SK-N-SH (cell line): ENCODE measurements around the gene COL21A1. TPM values are rescaled to one million over a fixed set of nuclear protein-coding genes. Genes with fewer than 3 reads are reported as not detected.

Experiments used
- CTCF ChIA-PET: fragments of 300-600, 350-600 bp; formaldehyde crosslinking; extraction: SDS; loops from one replicate; lab custom pipeline; 2021; lab: Yijun Ruan, JAX
- POLR2A ChIA-PET: fragments of 350-600 bp; sonication (Branson Sonifier 250); formaldehyde crosslinking; extraction: SDS; loops from one replicate; lab custom pipeline; 2020; ENCODE audit warnings: antibody characterized with exemption, inconsistent platforms; lab: Yijun Ruan, JAX
- DNase-seq: peaks from one replicate; pipeline ENCODE4 v3.0.0; 2012
- H2AFZ ChIP-seq: fragments of 200-600 bp; sonication (generic); 2 replicates; pipeline ENCODE4 v1.8.1; 2016; ENCODE audit warnings: antibody characterized with exemption, mild to moderate bottlenecking, low read depth
- H3F3A ChIP-seq: fragments of 200-600 bp; sonication (generic); replicated peaks from 2 replicates; pipeline ENCODE3; 2016; ENCODE audit warnings: antibody characterized with exemption, mild to moderate bottlenecking; ENCODE audit not compliant: insufficient read depth
- H3K27ac ChIP-seq, 2 experiments: fragments of 200-500 bp in 1 of 2; fragments of 200-600 bp in 1 of 2; sonication (Bioruptor generic) in 1 of 2; sonication (generic), shearing (Covaris generic) in 1 of 2; 2 replicates each; pipeline versions ENCODE4 v1.5.1 to v1.6.1; 2014 to 2016; ENCODE audit warnings: low read depth in 2 of 2, inconsistent platforms in 1 of 2, low read length in 1 of 2, mild to moderate bottlenecking in 1 of 2, mixed read lengths in 1 of 2
- H3K27me3 ChIP-seq: fragments of 200-600 bp; sonication (generic), shearing (Covaris generic); 2 replicates; pipeline ENCODE4 v1.6.1; 2016; ENCODE audit warnings: mixed run types; ENCODE audit not compliant: insufficient read depth
- H3K36me3 ChIP-seq, 2 experiments: fragments of 200-500 bp in 1 of 2; fragments of 200-600 bp in 1 of 2; sonication (Bioruptor generic) in 1 of 2; sonication (generic) in 1 of 2; replicated peaks in 1 of 2; 2 replicates each; pipeline versions ENCODE3 to v1.5.1; 2014 to 2016; ENCODE audit warnings: low read length in 1 of 2, mild to moderate bottlenecking in 1 of 2; ENCODE audit not compliant: insufficient read depth in 2 of 2, control insufficient read depth in 1 of 2
- H3K4me1 ChIP-seq, 2 experiments: fragments of 200-500 bp in 1 of 2; fragments of 200-600 bp in 1 of 2; sonication (Bioruptor generic) in 1 of 2; sonication (generic), shearing (Covaris generic) in 1 of 2; 2 replicates each; pipeline versions ENCODE4 v1.5.1 to v1.6.1; 2014 to 2016; ENCODE audit warnings: low read depth in 1 of 2, low read length in 1 of 2, mixed run types in 1 of 2; ENCODE audit not compliant: insufficient read depth in 2 of 2, control insufficient read depth in 1 of 2
- H3K4me2 ChIP-seq: fragments of 200-600 bp; sonication (generic), shearing (Covaris generic); 2 replicates; pipeline ENCODE4 v1.6.1; 2017; ENCODE audit warnings: mixed run types
- H3K4me3 ChIP-seq, 2 experiments: fragments of 200-500 bp in 1 of 2; fragments of 200-600 bp in 1 of 2; sonication (Bioruptor generic) in 1 of 2; sonication (generic), shearing (Covaris generic) in 1 of 2; 2 replicates each; pipeline versions ENCODE4 v1.5.1 to v1.8.1; 2014 to 2016; ENCODE audit warnings: low read depth in 2 of 2, inconsistent platforms in 1 of 2, low read length in 1 of 2, mild to moderate bottlenecking in 1 of 2, mixed read lengths in 1 of 2, moderate library complexity in 1 of 2
- H3K79me2 ChIP-seq: fragments of 200-600 bp; sonication (generic); 2 replicates; pipeline ENCODE4 v1.8.1; 2017; ENCODE audit warnings: mild to moderate bottlenecking; ENCODE audit not compliant: insufficient read depth
- H3K9ac ChIP-seq: fragments of 200-600 bp; sonication (generic); 2 replicates; pipeline ENCODE4 v1.6.1; 2017; ENCODE audit warnings: mixed run types
- H3K9me2 ChIP-seq: fragments of 200-600 bp; sonication (generic); 2 replicates; pipeline ENCODE4 v1.6.1; 2017; ENCODE audit warnings: mixed run types
- H3K9me3 ChIP-seq: fragments of 200-600 bp; sonication (generic); 2 replicates; pipeline ENCODE4 v1.6.1; 2017; ENCODE audit warnings: mixed run types, mild to moderate bottlenecking, moderate library complexity
- H4K20me1 ChIP-seq: fragments of 200-600 bp; sonication (generic); 2 replicates; pipeline ENCODE4 v1.6.1; 2017; ENCODE audit warnings: mild to moderate bottlenecking, mixed run types; ENCODE audit not compliant: insufficient read depth
- EZH2phosphoT487 ChIP-seq: fragments of 200-600 bp; sonication (generic); IDR thresholded peaks from 2 replicates; pipeline ENCODE4 v1.6.1; 2017; ENCODE audit warnings: low read depth, mixed run types, mild to moderate bottlenecking, antibody characterized with exemption, moderate library complexity, borderline replicate concordance
- FOXJ3 ChIP-seq: sonication (generic); formaldehyde crosslinking; IDR thresholded peaks from 2 replicates; pipeline ENCODE4 v1.5.1; 2020; ENCODE audit warnings: mild to moderate bottlenecking, missing genetic modification reagents
- FOXM1 ChIP-seq: IDR thresholded peaks from 2 replicates; pipeline ENCODE4 v1.4.0; 2012; ENCODE audit warnings: low read depth, mild to moderate bottlenecking
- JUND ChIP-seq: IDR thresholded peaks from 2 replicates; pipeline ENCODE4 v1.4.0; 2012
- NFIC ChIP-seq: IDR thresholded peaks from 2 replicates; pipeline ENCODE4 v1.4.0; 2012; ENCODE audit warnings: borderline replicate concordance
- RAD21 ChIP-seq: IDR thresholded peaks from 2 replicates; pipeline ENCODE4 v1.6.1; 2012; ENCODE audit warnings: mild to moderate bottlenecking, low read length
- TCF12 ChIP-seq: IDR thresholded peaks from 2 replicates; pipeline ENCODE4 v1.4.0; 2012
- TEAD4 ChIP-seq: IDR thresholded peaks from 2 replicates; pipeline ENCODE4 v1.4.0; 2012; ENCODE audit warnings: mild to moderate bottlenecking, borderline replicate concordance; ENCODE audit not compliant: insufficient read depth
- YY1 ChIP-seq: IDR thresholded peaks from 2 replicates; pipeline ENCODE4 v1.4.0; 2012; ENCODE audit warnings: low read depth, mild to moderate bottlenecking
- polyA plus RNA-seq, 3 experiments: library from polyadenylated mRNA; depleted of rRNA; stranded (reverse); fragments of >200 nt; gene quantifications; 2 replicates each; pipeline ENCODE4 v1.2.3, GENCODE V29; 2012
- TF ChIP-seq, protein P1 (sequence below): IDR thresholded peaks from 2 replicates; pipeline ENCODE4; 2012
- TF ChIP-seq, protein P2 (sequence below): fragments of 150-350 bp; IDR thresholded peaks from 2 replicates; pipeline ENCODE4 v1.6.1; 2017; ENCODE audit warnings: antibody characterized with exemption, low read length, low read depth, borderline replicate concordance
- TF ChIP-seq, protein P3 (sequence below): IDR thresholded peaks from 2 replicates; pipeline ENCODE4 v1.4.0; 2012; ENCODE audit warnings: low read depth

The COL21A1 gene
- polyA plus RNA-seq, 1 of the 3 experiments (the other 2 are of a cell fraction) = 0.07 TPM

DNA sequence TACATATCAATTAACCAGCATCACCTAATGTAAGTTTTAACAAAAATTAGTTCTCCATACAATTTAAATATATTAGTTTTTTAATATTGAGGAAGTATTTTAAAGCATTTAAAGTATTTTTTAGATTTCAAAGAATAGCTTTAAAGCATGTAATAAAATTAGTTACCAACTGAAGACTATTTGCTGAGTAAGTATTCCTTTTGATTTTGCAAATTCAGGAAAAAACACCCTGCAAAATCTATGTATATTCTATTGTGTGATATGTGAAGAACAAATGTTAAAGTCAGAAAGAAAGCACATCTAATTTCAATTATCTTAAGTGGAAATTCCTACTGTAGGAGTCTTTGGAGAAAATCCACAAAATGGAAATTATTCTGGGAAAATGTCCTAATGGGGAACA lies 107.3 kb downstream of the COL21A1 start:
- TF ChIP-seq, protein P1, sequence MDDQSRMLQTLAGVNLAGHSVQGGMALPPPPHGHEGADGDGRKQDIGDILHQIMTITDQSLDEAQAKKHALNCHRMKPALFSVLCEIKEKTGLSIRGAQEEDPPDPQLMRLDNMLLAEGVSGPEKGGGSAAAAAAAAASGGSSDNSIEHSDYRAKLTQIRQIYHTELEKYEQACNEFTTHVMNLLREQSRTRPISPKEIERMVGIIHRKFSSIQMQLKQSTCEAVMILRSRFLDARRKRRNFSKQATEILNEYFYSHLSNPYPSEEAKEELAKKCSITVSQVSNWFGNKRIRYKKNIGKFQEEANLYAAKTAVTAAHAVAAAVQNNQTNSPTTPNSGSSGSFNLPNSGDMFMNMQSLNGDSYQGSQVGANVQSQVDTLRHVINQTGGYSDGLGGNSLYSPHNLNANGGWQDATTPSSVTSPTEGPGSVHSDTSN = no peak
- TF ChIP-seq FOXJ3 = no peak
- no peak for TF ChIP-seq NFIC
- TF ChIP-seq, protein P2, sequence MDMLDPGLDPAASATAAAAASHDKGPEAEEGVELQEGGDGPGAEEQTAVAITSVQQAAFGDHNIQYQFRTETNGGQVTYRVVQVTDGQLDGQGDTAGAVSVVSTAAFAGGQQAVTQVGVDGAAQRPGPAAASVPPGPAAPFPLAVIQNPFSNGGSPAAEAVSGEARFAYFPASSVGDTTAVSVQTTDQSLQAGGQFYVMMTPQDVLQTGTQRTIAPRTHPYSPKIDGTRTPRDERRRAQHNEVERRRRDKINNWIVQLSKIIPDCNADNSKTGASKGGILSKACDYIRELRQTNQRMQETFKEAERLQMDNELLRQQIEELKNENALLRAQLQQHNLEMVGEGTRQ = no peak
- no peak for TF ChIP-seq YY1
- Histone ChIP-seq H3K9me2 (no peaks in the 10 kb centered on the region), H3K9ac (no peak overlapping the region), H3K36me3 (no peaks in the 10 kb centered on the region), H3F3A (peaks cover 14% of the 10 kb centered on the region), H3K4me2 (no peak overlapping the region), H3K9me3 (no peaks in the 10 kb centered on the region), H3K27me3 (no peaks in the 10 kb centered on the region), H3K4me1 (peaks cover 0 to 8% of the 10 kb centered on the region in 2 experiments; a peak in 2 of 4 replicates), H2AFZ (no peak overlapping the region), H4K20me1 (no peaks in the 10 kb centered on the region), H3K27ac (no peak overlapping the region), H3K79me2 (no peaks in the 10 kb centered on the region), H3K4me3 (no peak overlapping the region)
- CTCF ChIA-PET = interaction anchor here (1.5 kb wide), 1 partner anchor 24 kb away, joined by 4 read pairs; no protein-coding TSS in a partner anchor
- POLR2A ChIA-PET = no interaction called here
- no peak for DNase-seq

DNA sequence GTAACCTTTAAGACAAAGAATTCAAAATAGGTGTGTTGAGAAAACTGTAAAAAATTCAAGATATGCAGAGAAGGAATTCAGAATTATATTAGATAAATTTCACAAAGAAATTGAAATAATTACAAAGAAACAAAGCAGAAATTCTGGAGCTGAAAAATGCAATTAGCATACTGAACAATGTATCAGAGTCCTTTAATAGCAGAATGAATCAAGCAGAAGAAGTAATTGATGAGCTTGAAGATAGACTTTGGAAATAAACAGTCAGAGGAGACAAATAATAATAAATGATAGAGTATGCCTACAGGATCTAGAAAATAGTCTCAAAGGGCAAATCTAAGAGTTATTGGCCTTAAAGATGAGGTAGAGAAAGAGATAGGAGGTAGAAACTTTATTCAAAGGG lies 131.7 kb downstream of the COL21A1 start:
- H3F3A ChIP-seq = no peaks in the 10 kb centered on the region

More for the DNA sequence above, 131.7 kb downstream of the COL21A1 start:
- no peak overlapping the region for H3K4me3 ChIP-seq
- DNase-seq = no peak
- ChIA-PET POLR2A (no interaction called here), CTCF (interaction anchor here (1.2 kb wide), 1 partner anchor 25 kb away, joined by 4 read pairs; no protein-coding TSS in a partner anchor)
- H3K79me2 ChIP-seq = no peaks in the 10 kb centered on the region
- H3K9me3 ChIP-seq = no peaks in the 10 kb centered on the region
- TF ChIP-seq, protein P2 = no peak
- TF ChIP-seq EZH2phosphoT487 (no peak), YY1 (no peak), TCF12 (no peak), FOXM1 (no peak), TEAD4 (no peak), RAD21 (no peak), JUND (no peak)
- TF ChIP-seq, protein P1 = no peak
- TF ChIP-seq, protein P3, sequence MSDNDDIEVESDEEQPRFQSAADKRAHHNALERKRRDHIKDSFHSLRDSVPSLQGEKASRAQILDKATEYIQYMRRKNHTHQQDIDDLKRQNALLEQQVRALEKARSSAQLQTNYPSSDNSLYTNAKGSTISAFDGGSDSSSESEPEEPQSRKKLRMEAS = no peak
- no peaks in the 10 kb centered on the region for H3K4me1 ChIP-seq
- H3K27me3 ChIP-seq = no peaks in the 10 kb centered on the region
- H4K20me1 ChIP-seq = no peaks in the 10 kb centered on the region
- H3K4me2 ChIP-seq = no peak overlapping the region
- no peak overlapping the region for H3K9ac ChIP-seq
- H3K27ac ChIP-seq = no peak overlapping the region
- H2AFZ ChIP-seq = no peak overlapping the region
- no peaks in the 10 kb centered on the region for H3K9me2 ChIP-seq
- no peaks in the 10 kb centered on the region for H3K36me3 ChIP-seq
